Ascending aorta (tissue), 2 donors: ENCODE data around the gene SLC2A1. TPM values are rescaled to one million over a fixed set of nuclear protein-coding genes. Genes with fewer than 3 reads are reported as not detected.

ENCODE experiments used
- DNase-seq, 2 donors: peaks; one replicate each; pipeline ENCODE4 v3.0.0-alpha.2; 2019; ENCODE audit warnings: low spot score in 2 of 2
- H3K27ac ChIP-seq, 2 donors: fragments of 200-600 bp; sonication (generic); one replicate each; pipeline ENCODE4 v1.5.1; 2016 to 2017; ENCODE audit warnings: mild to moderate bottlenecking in 1 of 2
- H3K27me3 ChIP-seq: fragments of 200-600 bp; sonication (generic); one replicate; pipeline ENCODE4 v1.5.1; 2017
- H3K36me3 ChIP-seq, 2 donors: fragments of 200-600 bp; sonication (generic); one replicate each; pipeline ENCODE4 v1.5.1; 2016
- H3K4me1 ChIP-seq, 2 donors: fragments of 200-600 bp; sonication (generic); one replicate each; pipeline ENCODE4 v1.5.1; 2016 to 2017; ENCODE audit warnings: mild to moderate bottlenecking in 1 of 2
- H3K4me3 ChIP-seq, 2 donors: fragments of 200-600 bp; sonication (generic); one replicate each; pipeline ENCODE4 v1.5.1; 2016 to 2017; ENCODE audit warnings: mild to moderate bottlenecking in 1 of 2
- H3K9me3 ChIP-seq, 2 donors: fragments of 200-600 bp; sonication (generic); one replicate each; pipeline ENCODE4 v1.5.1; 2016
- intact Hi-C: fragments of 100-400 bp; cut with DNase I; formaldehyde crosslinking; loops from one replicate; pipeline ENCODE4 v1.15.1; 2023
- total RNA-seq: library from RNA; depleted of rRNA; stranded (reverse); fragments of >200 nt; gene quantifications from one replicate; pipeline ENCODE4 v1.1.0, GENCODE V29; 2016
- TF ChIP-seq, protein P1 (sequence below), 3 experiments: fragments of 200-600 bp in 2 of 3; fragments of 450-650 bp in 1 of 3; sonication (generic) in 2 of 3; IDR thresholded peaks; one replicate each; pipeline ENCODE4 v1.5.1; 2016 to 2019; ENCODE audit warnings: antibody characterized with exemption in 3 of 3, mild to moderate bottlenecking in 1 of 3, moderate library complexity in 1 of 3

SLC2A1 gene
- total RNA-seq, 1 donor from 2014 or later = 15.5 TPM

DNA sequence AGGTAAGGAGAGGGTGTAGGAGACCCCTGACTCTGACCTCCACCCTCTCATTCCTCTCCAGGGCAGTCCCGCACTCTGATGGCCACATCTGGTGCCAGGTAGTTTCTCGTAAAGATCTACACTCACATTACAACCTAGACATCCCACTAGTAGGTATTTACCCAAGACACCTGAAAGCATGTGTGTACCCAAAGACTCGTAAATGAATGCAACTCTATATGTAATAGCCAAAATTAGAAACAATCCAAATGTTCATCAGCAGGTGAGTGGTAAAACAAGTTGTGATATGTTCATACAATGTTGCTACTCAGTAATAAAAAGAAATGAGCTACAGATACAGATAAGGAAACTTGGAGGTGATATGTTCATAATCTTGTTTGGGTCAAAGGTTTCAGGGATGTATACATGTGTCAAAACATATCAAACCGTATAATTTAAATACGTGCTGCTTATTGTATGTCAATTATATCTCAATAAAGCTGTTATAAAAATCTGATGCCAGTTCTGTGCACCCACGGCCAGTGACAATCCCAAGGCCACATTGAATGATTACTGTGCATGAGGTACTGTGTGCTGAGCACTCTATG, 37.8 kb upstream of the SLC2A1 start:
- intact Hi-C loops = no loop called here
- no peak for DNase-seq
- Histone ChIP-seq H3K4me3 (no peak overlapping the region), H3K27ac (no peak overlapping the region), H3K36me3 (no peaks in the 10 kb centered on the region), H3K4me1 (no peaks in the 10 kb centered on the region), H3K27me3 (no peaks in the 10 kb centered on the region), H3K9me3 (no peaks in the 10 kb centered on the region)
- TF ChIP-seq, protein P1, sequence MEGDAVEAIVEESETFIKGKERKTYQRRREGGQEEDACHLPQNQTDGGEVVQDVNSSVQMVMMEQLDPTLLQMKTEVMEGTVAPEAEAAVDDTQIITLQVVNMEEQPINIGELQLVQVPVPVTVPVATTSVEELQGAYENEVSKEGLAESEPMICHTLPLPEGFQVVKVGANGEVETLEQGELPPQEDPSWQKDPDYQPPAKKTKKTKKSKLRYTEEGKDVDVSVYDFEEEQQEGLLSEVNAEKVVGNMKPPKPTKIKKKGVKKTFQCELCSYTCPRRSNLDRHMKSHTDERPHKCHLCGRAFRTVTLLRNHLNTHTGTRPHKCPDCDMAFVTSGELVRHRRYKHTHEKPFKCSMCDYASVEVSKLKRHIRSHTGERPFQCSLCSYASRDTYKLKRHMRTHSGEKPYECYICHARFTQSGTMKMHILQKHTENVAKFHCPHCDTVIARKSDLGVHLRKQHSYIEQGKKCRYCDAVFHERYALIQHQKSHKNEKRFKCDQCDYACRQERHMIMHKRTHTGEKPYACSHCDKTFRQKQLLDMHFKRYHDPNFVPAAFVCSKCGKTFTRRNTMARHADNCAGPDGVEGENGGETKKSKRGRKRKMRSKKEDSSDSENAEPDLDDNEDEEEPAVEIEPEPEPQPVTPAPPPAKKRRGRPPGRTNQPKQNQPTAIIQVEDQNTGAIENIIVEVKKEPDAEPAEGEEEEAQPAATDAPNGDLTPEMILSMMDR (IDR thresholded peaks at IDR 0.05) = no peak

GRCh38 chr1:42993502-42994136, 35.0 kb upstream of the SLC2A1 start:
- no peak for DNase-seq
- Histone ChIP-seq H3K4me3 (no peak overlapping the region), H3K36me3 (no peaks in the 10 kb centered on the region), H3K27ac (no peak overlapping the region), H3K4me1 (no peaks in the 10 kb centered on the region), H3K9me3 (no peaks in the 10 kb centered on the region), H3K27me3 (no peaks in the 10 kb centered on the region)
- intact Hi-C loops = no loop called here
- TF ChIP-seq, protein P1 (IDR thresholded peaks at IDR 0.05) = no peak

DNA sequence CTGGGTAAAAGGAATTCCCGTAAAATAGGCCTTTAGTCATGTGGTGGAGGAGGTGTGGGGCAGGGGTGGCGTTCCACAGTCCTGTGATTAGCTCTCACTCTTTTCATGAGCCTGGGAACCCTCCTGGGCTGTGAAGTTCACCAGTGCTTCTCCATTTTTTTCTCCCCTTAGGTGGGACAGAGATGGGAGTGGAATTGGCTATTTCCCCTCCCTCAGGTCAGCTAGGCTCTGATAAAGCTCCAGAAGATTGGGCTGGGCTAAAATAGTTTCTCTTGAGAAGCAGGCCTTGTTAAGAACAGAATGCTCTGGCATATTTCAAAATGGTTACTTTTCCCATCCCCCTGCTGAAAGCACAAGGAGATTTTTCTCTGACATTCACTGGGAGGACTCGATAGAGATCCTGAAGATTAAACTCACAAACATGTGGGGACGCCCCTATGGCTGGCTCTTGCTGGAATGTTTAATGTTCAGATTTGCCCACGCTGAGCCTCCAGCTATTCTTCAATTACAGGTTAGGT, 33.4 kb upstream of the SLC2A1 start:
- Histone ChIP-seq H3K4me3 (no peak overlapping the region), H3K9me3 (no peaks in the 10 kb centered on the region), H3K36me3 (no peaks in the 10 kb centered on the region), H3K27ac (no peak overlapping the region), H3K4me1 (no peaks in the 10 kb centered on the region), H3K27me3 (no peaks in the 10 kb centered on the region)
- TF ChIP-seq, protein P1 (IDR thresholded peaks at IDR 0.05) = no peak
- no peak for DNase-seq
- intact Hi-C loops = no loop called here

DNA sequence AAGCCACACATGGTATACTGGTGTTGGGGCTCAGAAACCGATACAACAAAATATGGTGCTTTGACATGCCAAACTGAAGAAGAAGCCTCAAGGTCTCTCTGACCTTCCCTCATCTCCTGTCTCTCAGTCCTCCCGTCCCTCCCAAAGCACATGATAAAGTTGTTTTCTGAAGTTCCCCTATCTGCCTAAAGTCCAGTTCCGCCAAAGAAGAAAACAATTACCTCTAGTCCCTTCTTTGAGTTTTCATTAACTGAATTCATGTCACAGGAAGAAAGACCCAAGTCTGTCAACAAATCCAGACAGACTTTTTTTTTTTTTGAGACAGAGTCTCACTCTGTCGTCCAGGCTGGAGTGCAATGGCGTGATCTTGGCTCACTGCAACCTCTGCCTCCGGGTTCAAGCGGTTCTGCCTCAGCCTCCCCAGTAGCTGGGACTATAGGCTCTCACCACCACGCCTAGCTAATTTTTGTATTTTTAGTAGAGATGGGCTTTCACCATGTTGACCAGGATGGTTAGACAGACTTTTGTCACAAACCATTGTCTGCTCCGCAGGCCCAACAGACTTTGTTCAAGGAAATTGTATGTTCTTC, 32.2 kb upstream of the SLC2A1 start:
- no peak for DNase-seq
- intact Hi-C loops = no loop called here
- TF ChIP-seq, protein P1 (IDR thresholded peaks at IDR 0.05) = no peak
- H3K9me3 ChIP-seq = no peaks in the 10 kb centered on the region
- no peaks in the 10 kb centered on the region for H3K27me3 ChIP-seq
- no peaks in the 10 kb centered on the region for H3K36me3 ChIP-seq
- H3K4me1 ChIP-seq = no peaks in the 10 kb centered on the region
- no peak overlapping the region for H3K27ac ChIP-seq
- no peak overlapping the region for H3K4me3 ChIP-seq

GRCh38 chr1:42983693-42984092, 25.0 kb upstream of the SLC2A1 start:
- DNase-seq = no peak
- no peaks in the 10 kb centered on the region for H3K9me3 ChIP-seq
- no peak overlapping the region for H3K4me3 ChIP-seq
- intact Hi-C loops = no loop called here
- TF ChIP-seq, protein P1 (IDR thresholded peaks at IDR 0.05) = no peak
- H3K27ac ChIP-seq = no peak overlapping the region
- H3K27me3 ChIP-seq = no peaks in the 10 kb centered on the region
- no peaks in the 10 kb centered on the region for H3K4me1 ChIP-seq
- H3K36me3 ChIP-seq = no peaks in the 10 kb centered on the region
